GM13976 (cell line): ENCODE results near the gene NEK10.

Experiments
- DNase-seq: peaks from one replicate; pipeline ENCODE4 v3.0.0; 2012; ENCODE audit warnings: low spot score
- CTCF ChIP-seq: IDR thresholded peaks from 2 replicates; pipeline ENCODE4 v1.5.1; 2012; ENCODE audit warnings: borderline replicate concordance, mild to moderate bottlenecking; ENCODE audit not compliant: insufficient read depth; ENCODE audit errors: extremely low read depth, missing control alignments, control extremely low read depth
- in situ Hi-C: fragments of 300-500 bp; cut with MboI; formaldehyde crosslinking; loops from one replicate; pipeline ENCODE4 v1.12.0; 2022; ENCODE audit warnings: low sequenced_read_pairs, mixed read lengths, inconsistent platforms; ENCODE audit not compliant: unreplicated experiment

The NEK10 gene

DNA sequence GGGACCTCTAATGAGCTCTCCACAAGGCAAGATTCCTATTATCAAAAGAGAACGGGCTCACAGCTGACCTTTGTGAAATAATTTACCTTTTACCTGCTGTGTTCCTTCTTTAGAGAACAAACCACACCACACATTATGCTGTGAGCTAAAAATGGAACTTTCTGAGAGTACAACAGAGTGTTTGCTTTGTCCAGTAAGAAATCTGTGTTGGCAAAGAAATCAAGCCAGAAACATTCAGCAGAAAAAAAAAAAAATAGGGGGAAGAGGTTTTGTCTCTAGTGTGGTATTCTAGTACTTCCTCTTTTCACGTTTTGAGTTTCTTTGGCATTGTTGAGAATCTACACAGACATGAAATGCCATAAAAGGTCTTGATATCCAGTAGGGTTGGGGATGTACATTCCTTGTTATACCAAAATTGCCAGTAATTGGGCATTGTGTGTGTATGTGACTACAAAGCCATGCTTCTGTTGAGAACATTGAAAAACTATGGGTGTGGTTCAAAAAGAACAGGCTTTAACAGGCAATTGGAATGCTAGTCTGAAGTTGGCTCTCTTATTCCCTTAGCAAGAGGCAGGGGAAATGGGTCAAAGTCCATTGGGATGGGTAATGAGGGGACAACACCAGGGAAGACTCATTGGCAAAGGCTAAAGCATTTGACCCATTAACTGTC is 273.5 kb downstream of the NEK10 start:
- no peak for TF ChIP-seq CTCF
- in situ Hi-C loops: no loop called here
- no peak for DNase-seq

DNA sequence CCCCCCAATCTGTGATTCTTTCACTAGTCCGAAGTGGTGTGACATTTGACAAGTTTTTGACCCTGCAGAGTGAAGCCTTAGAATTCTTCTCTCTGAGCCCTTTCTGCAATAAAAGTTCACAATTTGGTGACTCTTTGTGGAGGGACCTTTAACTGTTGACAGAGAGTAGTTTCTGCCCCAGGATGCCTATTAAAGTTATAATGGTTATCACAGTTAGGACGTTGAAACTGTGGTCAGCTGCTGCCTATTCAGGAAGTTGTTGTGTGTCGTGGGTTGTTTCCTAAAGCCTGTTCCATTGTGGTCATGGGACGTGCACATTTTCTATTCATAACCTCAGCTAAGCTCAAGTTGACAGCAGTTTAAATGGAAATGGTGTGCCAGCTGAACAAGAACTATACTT is 274.5 kb downstream of the NEK10 start:
- DNase-seq: no peak
- in situ Hi-C loops: no loop called here
- no peak for TF ChIP-seq CTCF

GRCh38 chr3:27093771-27094170 is 275.4 kb downstream of the NEK10 start:
- in situ Hi-C loops: no loop called here
- DNase-seq: no peak
- TF ChIP-seq CTCF: no peak

DNA sequence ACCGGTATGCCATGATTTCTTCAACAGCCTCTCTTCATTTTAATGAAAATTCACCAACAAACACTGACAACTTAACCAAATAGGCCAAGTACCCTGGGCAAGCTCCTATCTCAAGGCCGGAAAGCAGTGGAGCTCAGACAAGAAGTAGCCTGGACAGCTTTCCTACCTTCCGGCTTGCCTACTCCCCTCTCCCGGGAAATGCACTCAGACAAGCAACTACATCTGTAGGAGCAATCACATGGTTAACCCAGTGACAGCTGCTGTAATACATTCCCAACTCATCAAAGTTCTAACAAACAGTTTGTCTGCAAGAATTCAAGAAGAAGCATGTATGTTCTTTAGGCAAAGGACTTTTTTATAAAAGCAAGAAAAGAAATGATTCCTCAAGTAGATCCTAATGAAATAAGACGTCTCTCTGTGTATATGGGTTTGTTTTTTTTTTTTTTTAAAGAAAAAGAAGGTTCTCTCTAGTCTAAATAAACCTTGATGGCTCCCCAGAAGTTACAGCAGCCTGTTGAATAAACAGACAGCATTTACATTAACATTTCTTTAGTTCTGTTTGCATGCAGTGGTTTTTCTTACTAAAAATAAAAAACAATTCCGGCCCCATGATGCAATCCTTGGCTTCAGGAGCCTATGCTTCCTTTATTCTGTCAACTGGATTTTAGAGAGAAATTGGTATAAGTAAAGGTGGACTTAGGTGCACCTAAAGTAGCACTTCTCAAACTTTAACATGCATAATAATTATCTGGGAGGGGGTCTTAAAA is 278.7 kb downstream of the NEK10 start:
- TF ChIP-seq CTCF: no peak
- in situ Hi-C loops: no loop called here
- DNase-seq: no peak

DNA sequence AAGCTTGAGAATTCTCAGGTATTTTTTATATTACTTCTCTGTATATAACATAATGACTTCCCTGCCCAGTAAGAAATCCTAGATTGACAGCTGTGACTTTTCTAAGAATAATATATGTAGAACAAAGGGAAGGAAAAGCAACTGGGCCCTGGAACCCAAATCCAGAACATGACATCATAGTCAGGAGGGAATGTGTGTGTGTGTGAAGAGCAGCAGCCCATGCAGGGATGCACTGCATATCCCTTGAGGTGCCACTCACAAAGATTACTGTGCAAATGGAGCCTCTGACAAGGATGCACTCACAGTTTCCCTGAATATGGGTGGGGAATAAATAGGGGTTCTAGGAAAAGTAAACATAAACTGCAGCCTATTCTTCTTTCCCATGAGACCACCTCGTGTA is 279.5 kb downstream of the NEK10 start:
- in situ Hi-C loops: no loop called here
- no peak for TF ChIP-seq CTCF
- DNase-seq: no peak

GRCh38 chr3:27089068-27089467 is 280.1 kb downstream of the NEK10 start:
- DNase-seq: no peak
- TF ChIP-seq CTCF: no peak
- in situ Hi-C loops: no loop called here
